SH-SY5Y (cell line): ENCODE results near the gene PCED1A.

ENCODE experiments used
- GATA2 ChIP-seq: IDR thresholded peaks from 2 replicates; pipeline ENCODE4 v1.6.1; 2011; ENCODE audit warnings: mild to moderate bottlenecking, low read depth, low read length
- GATA3 ChIP-seq: IDR thresholded peaks from 2 replicates; pipeline ENCODE4 v1.6.1; 2011; ENCODE audit warnings: low read depth, mild to moderate bottlenecking, low read length, moderate library complexity

DNA sequence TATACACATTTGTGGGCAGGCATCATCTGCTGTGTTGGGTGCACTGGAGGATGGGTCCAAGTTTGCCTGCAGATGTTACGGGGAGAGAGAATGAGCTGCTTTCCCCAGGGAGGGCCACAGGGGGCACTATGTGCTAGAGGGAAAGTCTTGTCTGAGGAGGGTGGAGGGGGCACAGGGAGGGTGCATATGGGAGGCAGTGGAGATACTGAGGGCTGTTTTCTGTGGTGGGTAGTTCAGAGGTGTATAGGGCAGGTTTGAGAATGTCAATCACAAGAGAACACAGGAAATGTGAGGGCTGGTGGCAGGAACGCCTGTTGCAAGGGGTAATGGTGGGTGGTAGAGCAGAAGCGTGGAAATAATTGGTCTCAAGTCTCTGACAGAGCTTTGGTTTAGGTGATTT, 25.2 kb upstream of the PCED1A start:
- TF ChIP-seq GATA3 (no peak), GATA2 (no peak)
